ENCODE data around the gene SAA4.
"Not testable (repeated sequence)": the region's sequence is repeated elsewhere in the genome, so short reads cannot be mapped to it uniquely, and the experiment has no call there.

SAA4 gene

DNA sequence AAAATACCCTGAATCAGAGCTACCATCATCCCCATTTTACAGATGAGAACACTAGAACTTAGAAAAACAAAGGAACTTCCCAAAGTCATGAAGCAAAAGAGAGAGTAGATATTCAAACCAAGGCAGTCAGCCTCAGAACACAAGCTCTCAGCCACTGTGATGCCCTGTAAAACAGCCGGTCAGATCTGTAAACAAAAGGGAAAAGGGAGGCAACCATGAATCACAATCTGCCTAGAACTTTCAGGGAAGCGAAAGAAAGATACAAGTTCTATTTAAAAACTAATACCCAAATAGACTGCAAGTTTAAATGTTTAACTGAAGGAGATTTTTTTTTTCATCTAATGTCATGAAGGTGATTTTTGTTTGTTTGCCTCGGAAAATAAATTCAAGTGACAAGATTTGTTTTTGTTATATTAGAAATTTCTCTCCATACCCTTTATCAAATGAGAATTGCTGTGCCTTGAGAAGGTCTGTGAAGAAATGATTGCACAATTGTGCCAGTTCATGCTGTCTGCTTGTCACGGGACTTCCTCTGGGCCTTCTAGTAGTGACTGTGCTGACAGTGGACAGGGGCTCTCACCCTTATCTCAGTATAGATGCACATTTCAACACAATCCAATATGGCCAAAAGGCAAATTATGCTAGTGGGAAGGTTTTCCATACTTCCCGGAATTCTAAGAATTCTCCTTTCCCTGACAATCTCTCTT is 41.1 kb upstream of the SAA4 start:
- Histone ChIP-seq H3K27ac (no peak overlapping the region), H2AFZ (no peak overlapping the region), H3K79me2 (no peaks in the 10 kb centered on the region), H3K27me3 (ENCODE audit: control insufficient read depth, insufficient read depth, low read length) (no peaks in the 10 kb centered on the region), H3K4me2 (ENCODE audit: low read length) (no peak overlapping the region), H3K36me3 (ENCODE audit: control insufficient read depth, insufficient read depth, low read length) (no peaks in the 10 kb centered on the region), H3K4me3 (ENCODE audit: low read depth, low read length) (no peak overlapping the region), H3K9ac (no peak overlapping the region), H3K4me1 (no peaks in the 10 kb centered on the region), H3K9me3 (ENCODE audit: control insufficient read depth, low read length) (no peaks in the 10 kb centered on the region)
- TF ChIP-seq, protein P1, sequence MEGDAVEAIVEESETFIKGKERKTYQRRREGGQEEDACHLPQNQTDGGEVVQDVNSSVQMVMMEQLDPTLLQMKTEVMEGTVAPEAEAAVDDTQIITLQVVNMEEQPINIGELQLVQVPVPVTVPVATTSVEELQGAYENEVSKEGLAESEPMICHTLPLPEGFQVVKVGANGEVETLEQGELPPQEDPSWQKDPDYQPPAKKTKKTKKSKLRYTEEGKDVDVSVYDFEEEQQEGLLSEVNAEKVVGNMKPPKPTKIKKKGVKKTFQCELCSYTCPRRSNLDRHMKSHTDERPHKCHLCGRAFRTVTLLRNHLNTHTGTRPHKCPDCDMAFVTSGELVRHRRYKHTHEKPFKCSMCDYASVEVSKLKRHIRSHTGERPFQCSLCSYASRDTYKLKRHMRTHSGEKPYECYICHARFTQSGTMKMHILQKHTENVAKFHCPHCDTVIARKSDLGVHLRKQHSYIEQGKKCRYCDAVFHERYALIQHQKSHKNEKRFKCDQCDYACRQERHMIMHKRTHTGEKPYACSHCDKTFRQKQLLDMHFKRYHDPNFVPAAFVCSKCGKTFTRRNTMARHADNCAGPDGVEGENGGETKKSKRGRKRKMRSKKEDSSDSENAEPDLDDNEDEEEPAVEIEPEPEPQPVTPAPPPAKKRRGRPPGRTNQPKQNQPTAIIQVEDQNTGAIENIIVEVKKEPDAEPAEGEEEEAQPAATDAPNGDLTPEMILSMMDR (IDR thresholded peaks at IDR 0.05): no peak

GRCh38 chr11:18271206-18271605 is 34.6 kb upstream of the SAA4 start:
- no peak overlapping the region for H3K27ac ChIP-seq

DNA sequence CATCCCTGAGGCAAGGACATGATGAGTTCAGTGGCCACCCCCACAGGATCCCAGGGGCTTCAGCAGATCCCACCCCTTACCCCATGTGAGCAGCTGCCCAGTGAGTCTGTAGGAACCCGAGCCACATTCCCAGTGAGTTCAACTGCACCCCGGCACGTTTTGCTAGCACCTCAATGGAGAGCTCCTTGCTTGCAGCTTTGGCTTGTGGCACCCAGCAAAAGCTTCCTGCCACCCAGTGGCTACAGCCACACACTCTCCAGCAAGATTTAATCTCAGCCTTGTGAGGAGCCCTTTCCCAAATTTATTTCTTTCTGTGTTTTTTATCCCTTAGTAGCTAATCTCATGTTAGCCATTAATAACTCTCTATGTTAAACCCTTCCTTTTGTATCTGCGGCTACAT is 33.5 kb upstream of the SAA4 start:
- H3K4me2 ChIP-seq (ENCODE audit: low read length): no peak overlapping the region
- no peak overlapping the region for H3K4me3 ChIP-seq (ENCODE audit: low read depth, low read length)
- H3K9me3 ChIP-seq (ENCODE audit: control insufficient read depth, low read length): no peaks in the 10 kb centered on the region
- no peaks in the 10 kb centered on the region for H3K36me3 ChIP-seq (ENCODE audit: control insufficient read depth, insufficient read depth, low read length)
- no peaks in the 10 kb centered on the region for H3K79me2 ChIP-seq
- TF ChIP-seq, protein P1 (IDR thresholded peaks at IDR 0.05): no peak
- no peak overlapping the region for H3K27ac ChIP-seq
- no peak overlapping the region for H2AFZ ChIP-seq
- no peak overlapping the region for H3K9ac ChIP-seq
- no peaks in the 10 kb centered on the region for H3K27me3 ChIP-seq (ENCODE audit: control insufficient read depth, insufficient read depth, low read length)
- H3K4me1 ChIP-seq: no peaks in the 10 kb centered on the region

More at GRCh38 chr11:18271206-18271605, 34.6 kb upstream of the SAA4 start:
- no peak overlapping the region for H2AFZ ChIP-seq
- H3K79me2 ChIP-seq: no peaks in the 10 kb centered on the region
- no peaks in the 10 kb centered on the region for H3K4me1 ChIP-seq
- H3K36me3 ChIP-seq (ENCODE audit: control insufficient read depth, insufficient read depth, low read length): no peaks in the 10 kb centered on the region
- no peak overlapping the region for H3K4me3 ChIP-seq (ENCODE audit: low read depth, low read length)
- no peak overlapping the region for H3K4me2 ChIP-seq (ENCODE audit: low read length)
- TF ChIP-seq, protein P1 (IDR thresholded peaks at IDR 0.05): no peak
- H3K9ac ChIP-seq: no peak overlapping the region
- no peaks in the 10 kb centered on the region for H3K27me3 ChIP-seq (ENCODE audit: control insufficient read depth, insufficient read depth, low read length)
- no peaks in the 10 kb centered on the region for H3K9me3 ChIP-seq (ENCODE audit: control insufficient read depth, low read length)

- H3K4me2 ChIP-seq (ENCODE audit: low read length); H3K9me3 ChIP-seq (ENCODE audit: control insufficient read depth, low read length); H3K27ac ChIP-seq; H3K4me1 ChIP-seq; H3K36me3 ChIP-seq (ENCODE audit: control insufficient read depth, insufficient read depth, low read length); H2AFZ ChIP-seq; H3K4me3 ChIP-seq (ENCODE audit: low read depth, low read length); H3K79me2 ChIP-seq; H3K9ac ChIP-seq; H3K27me3 ChIP-seq (ENCODE audit: control insufficient read depth, insufficient read depth, low read length): not testable (repeated sequence)
These were observed 32.6 kb upstream of the SAA4 start for GRCh38 chr11:18269252-18269651.

GRCh38 chr11:18267335-18268133 is 30.9 kb upstream of the SAA4 start:
- H3K36me3 ChIP-seq (ENCODE audit: control insufficient read depth, insufficient read depth, low read length); H3K4me1 ChIP-seq; H3K79me2 ChIP-seq; H3K4me2 ChIP-seq (ENCODE audit: low read length); H3K9ac ChIP-seq; H2AFZ ChIP-seq; H3K27ac ChIP-seq; H3K4me3 ChIP-seq (ENCODE audit: low read depth, low read length); H3K27me3 ChIP-seq (ENCODE audit: control insufficient read depth, insufficient read depth, low read length); H3K9me3 ChIP-seq (ENCODE audit: control insufficient read depth, low read length): not testable (repeated sequence)
